ENCODE data around the gene SLC22A9.
"Not testable (repeated sequence)": the region's sequence is repeated elsewhere in the genome, so short reads cannot be mapped to it uniquely, and the experiment has no call there.

GRCh38 chr11:63435351-63435750 lies 65.8 kb downstream of the SLC22A9 start:
- TF ChIP-seq POLR2A, CTCF (IDR thresholded peaks at IDR 0.05): not testable (repeated sequence)
